Suppressor macrophage treated with lipopolysaccharide for 1 hour (primary cell): ENCODE data around the gene GCNA.
"Not testable (repeated sequence)": the region's sequence is repeated elsewhere in the genome, so short reads cannot be mapped to it uniquely, and the experiment has no call there.

Experiments
- DNase-seq, 3 donors: peaks; one replicate each; pipeline ENCODE4 v3.0.0-alpha.2; 2020 to 2022

The GCNA gene

DNA sequence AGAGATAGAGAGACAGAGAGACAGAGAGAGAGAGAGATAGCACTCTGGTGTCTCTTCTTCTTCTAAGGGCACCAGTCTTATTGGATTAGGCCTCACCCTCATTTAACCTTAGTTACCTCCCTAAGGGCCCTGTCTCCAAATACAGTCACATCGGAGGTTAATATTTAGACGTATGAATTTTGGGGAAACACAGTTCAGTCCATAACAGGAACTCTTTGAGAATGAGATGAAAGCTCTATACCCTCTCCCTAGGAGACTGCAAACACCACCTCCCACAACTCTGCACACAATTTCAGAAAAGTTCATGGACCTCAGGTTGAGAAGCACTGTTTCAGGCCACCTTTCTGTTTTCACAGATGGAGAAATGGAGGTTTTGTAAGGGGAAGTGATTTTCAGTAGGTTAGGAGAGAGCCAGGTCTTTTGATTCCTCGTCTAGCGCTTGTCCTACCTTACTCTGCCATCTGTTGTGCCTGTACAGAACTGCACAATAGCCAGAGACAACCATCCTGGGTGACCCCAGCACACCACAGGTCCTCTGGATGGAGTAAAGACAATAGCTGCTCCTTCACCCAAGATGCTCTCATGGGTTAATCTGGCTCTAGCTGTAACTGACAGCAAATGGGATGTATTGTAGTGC lies 72.2 kb downstream of the GCNA start:
- no peak for DNase-seq

DNA sequence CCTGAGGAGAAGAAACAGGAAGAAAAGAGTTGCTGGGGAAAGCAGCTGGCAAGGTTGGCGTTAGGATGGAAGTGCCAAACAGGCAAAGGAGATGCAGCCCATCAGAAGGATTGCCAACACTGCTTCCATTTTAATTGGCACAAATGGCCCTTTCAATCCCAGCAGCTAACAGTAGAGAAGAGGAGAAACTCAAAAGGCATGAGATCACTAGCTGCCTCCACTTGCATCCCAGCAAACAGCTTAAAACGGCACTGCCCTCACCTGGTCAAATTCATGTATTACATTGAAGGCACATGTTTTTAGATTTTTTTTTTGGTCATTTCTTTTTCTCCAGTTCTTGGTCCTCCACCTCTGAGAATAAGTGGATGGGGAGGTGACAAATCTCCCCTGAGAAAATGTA lies 74.2 kb downstream of the GCNA start:
- DNase-seq, result peak; percentile 56 to 67 (median 64)

GRCh38 chrX:71653344-71653743 lies 75.1 kb downstream of the GCNA start:
- DNase-seq, result no peak

DNA sequence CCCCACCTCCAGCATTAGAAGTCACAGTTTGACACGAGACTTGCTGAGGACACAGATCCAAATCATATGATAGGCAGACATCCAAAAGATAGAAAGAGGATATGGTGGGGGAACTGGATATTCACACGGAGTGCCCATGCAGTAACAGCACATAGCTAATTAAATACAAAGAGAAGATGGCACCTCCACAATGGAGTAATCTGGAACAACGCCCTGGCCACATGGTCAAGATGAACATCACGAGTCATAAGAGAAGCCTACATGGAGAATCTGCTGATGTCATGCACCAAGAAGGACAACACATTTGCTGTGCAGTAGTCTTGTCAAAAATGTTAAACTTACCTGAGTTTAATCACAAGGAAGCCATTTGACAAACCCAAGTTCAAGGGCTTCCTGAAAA lies 79.0 kb downstream of the GCNA start:
- DNase-seq, result no peak

GRCh38 chrX:71659342-71659741 lies 81.1 kb downstream of the GCNA start:
- no peak for DNase-seq

DNA sequence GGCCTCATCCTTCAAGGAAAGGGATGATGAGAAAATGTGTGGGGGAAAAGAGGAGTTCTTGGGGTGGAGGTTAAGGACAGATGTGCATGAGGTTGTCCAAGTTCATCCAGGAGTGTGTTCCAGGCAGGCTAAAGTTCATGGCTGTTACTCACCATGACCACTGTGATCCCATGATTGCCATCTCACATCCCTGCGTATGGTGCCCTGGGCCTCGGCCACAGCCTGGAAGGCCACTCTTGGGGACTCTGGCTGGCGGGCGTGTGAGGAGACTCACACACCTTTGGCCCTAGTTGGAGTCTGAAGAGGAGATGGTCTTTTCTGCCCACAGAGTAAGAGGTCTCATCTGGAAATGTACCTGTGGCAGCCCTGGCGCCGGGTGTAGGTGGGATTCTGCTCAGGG lies 81.7 kb downstream of the GCNA start:
- DNase-seq, result no peak

DNA sequence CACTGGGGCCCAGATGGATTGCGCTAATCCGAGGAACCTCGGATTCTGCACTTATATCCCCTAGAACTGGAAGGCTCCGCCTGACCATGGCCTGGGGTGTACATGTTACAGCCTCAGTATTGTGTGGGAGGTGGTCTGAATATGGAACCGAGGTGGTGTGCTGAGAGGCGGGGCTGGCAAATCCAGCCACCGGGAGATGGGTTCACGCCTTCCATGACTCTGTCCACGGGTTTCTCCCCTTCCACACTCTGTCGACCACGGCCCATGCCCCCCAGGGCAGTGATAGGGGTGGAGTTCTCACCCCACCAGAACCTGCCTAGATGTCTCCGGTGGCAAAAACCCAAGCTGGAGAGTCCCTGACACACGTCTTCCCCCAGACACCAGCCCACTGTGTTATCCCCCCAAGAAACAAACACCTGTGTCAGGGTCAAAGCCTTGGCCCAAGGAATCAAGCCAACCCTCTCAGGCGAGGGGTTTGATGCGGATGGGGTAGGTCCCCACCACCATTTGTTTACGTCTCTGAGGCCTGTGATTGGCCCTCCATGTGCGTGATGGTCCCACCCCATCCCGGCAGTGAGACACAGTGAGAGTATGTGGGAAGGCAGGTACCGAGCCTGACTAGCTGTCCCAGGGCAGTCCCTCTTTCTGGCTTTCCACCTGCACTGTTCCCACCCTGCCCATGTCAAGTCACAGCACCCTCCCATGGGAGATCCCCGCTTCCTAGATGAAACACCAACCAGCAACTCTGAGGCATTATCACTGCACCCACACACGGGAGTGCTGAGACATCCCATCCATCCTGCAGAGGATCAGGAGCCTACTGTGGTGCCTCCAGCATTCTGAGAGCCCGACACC lies 82.6 kb downstream of the GCNA start:
- no peak for DNase-seq

DNA sequence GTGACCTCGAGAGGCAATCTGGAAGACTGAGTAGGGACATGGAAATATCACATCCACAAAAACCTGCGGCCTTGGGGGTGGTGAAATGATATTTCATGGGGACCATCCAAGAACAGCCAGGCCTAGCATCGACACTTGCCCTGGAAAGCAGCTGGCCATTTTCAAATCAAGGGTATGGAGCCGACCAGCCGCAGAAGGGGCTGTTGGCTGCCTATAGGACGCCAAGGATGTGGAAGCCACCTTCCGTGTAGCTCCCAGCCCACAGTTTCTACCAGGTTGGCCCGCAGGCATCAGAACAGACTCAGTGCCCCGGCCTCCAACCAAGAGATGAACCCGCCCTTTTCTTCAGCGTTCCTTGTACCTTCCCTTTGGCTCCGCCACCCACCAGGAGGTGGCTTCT lies 83.7 kb downstream of the GCNA start:
- DNase-seq, result no peak

DNA sequence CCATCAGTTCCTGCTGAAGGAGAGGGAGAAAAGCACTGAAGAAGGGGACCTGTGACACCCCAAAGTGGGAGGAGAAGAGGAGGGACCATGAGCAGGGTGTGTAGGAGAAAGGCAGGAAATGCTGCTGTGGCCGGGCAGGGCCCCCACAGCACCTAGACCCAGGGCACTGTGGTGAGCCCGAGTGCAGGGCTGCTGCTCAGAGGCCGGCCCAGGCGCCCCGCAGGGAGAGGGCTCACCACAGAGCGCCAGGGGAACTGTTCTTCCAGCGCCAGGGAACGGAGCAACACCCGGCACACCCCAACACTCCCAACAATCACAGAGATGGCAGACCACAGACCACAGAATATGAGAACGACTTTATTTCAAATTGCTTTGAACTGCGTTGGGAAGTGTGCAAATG lies 84.4 kb downstream of the GCNA start:
- DNase-seq, result not testable (repeated sequence)
